Activated CD8-positive, alpha-beta memory T cell treated with anti-CD3 and anti-CD28 coated beads for 48 hours (primary cell): ENCODE data around the gene VANGL1.

Experiments used
- DNase-seq, 3 experiments: peaks; one replicate each; pipeline ENCODE4 v3.0.0-alpha.2; 2020; ENCODE audit warnings: low read depth in 2 of 3, low spot score in 2 of 3

Gene VANGL1

GRCh38 chr1:115668579-115668978 lies 26.8 kb downstream of the VANGL1 start:
- no peak for DNase-seq

- no peak for DNase-seq
Measured at GRCh38 chr1:115669002-115669673, 27.4 kb downstream of the VANGL1 start.

GRCh38 chr1:115669886-115670285 lies 28.1 kb downstream of the VANGL1 start:
- no peak for DNase-seq

GRCh38 chr1:115670476-115671175 lies 28.9 kb downstream of the VANGL1 start:
- DNase-seq = no peak

- no peak for DNase-seq
Measured at GRCh38 chr1:115671176-115671934, 29.6 kb downstream of the VANGL1 start.

GRCh38 chr1:115672224-115673009 lies 30.6 kb downstream of the VANGL1 start:
- DNase-seq = no peak

- DNase-seq = no peak
Measured at GRCh38 chr1:115676498-115677181, 34.9 kb downstream of the VANGL1 start.

- no peak for DNase-seq
Measured at GRCh38 chr1:115677182-115677555, 35.4 kb downstream of the VANGL1 start.

GRCh38 chr1:115677565-115677964 lies 35.8 kb downstream of the VANGL1 start:
- DNase-seq = no peak

GRCh38 chr1:115678141-115678540 lies 36.4 kb downstream of the VANGL1 start:
- DNase-seq = no peak

- DNase-seq = no peak
Measured at GRCh38 chr1:115679141-115679611, 37.4 kb downstream of the VANGL1 start.

GRCh38 chr1:115680730-115681111 lies 39.0 kb downstream of the VANGL1 start:
- no peak for DNase-seq

- DNase-seq = no peak
Measured at GRCh38 chr1:115682792-115683191, 41.0 kb downstream of the VANGL1 start.

GRCh38 chr1:115685029-115685705 lies 43.4 kb downstream of the VANGL1 start:
- no peak for DNase-seq

GRCh38 chr1:115687744-115688143 lies 46.0 kb downstream of the VANGL1 start:
- DNase-seq = no peak

GRCh38 chr1:115690972-115691371 lies 49.2 kb downstream of the VANGL1 start:
- DNase-seq = no peak

GRCh38 chr1:115692224-115692623 lies 50.5 kb downstream of the VANGL1 start:
- DNase-seq = no peak

GRCh38 chr1:115694805-115695204 lies 53.0 kb downstream of the VANGL1 start:
- no peak for DNase-seq

GRCh38 chr1:115697619-115698018 lies 55.8 kb downstream of the VANGL1 start:
- DNase-seq = no peak

GRCh38 chr1:115701090-115701489 lies 59.3 kb downstream of the VANGL1 start:
- DNase-seq = no peak
